Measurements from ENCODE around the gene PDE5A.
"Not testable (repeated sequence)": the region's sequence is repeated elsewhere in the genome, so short reads cannot be mapped to it uniquely, and the experiment has no call there.

Gene PDE5A

DNA sequence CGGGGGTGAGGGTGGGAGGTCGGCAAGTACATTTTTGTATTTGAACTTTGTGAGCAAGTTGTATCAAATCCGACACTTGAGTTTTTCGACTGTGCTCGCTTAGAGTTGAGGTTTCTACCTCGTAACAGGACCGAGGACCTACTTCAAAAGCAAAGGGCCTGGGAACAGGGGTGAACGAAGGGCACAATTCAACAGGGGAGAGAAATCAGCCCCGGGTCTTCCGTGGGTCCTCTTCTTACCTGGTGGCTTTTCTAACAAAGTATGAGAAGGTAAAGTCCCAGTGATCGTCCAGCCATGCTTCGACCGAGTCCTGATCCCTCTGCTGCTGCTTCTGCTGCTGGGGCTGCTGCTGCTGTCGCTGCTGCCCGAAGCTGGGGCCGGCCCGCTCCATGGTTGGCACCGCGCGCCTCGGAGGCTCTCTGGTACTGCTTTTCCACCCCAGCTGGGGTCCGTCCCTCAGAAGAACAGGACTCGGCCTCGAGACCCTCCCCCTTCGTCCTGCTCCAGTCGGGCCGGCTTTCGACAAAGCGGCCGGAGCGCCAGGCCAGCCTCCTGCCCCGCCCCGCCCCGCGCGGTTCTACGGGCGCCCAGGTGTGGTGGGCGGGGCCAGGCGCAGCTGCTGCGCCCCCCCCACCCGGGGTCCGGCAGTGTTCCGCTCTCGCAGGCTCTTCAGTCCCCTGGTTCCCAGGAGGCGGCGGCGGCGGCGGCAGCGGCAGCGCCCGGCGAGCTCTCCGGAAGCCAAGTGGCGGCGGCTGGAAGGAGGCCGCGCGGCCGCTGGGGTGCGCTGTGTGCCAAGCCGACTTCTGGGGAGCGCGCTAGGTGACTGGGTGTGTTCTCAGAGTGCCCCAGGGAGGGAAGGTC lies at the start of gene PDE5A:
Gene PDE5A (minus strand): TSS at position 524 of the 861 bp plus-strand sequence. CDS start 133 bp downstream, at position 391.
- peak; percentile 53 to 60 for DNase-seq (ENCODE audit: low read depth in 2 of 2)

DNA sequence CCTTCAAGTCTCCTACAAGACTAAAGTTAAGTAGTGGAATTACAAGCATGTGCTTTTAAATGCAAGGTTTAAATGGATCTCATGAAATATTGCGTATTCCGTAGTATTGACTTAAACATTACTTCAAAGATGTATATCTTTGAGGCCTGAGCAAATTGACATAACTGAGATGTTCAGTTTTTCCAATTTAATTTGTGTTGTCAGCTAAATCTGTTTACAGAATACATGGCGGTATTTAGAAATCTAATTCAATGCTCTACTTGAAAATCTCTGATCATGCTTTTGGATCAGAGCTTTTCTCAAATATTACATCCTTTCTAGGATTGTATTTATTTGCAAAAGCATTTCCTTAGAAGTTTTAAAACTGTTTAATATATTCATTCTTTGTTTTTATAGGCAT lies 47.5 kb upstream of the PDE5A start:
- DNase-seq (ENCODE audit: low read depth in 2 of 2) = no peak

DNA sequence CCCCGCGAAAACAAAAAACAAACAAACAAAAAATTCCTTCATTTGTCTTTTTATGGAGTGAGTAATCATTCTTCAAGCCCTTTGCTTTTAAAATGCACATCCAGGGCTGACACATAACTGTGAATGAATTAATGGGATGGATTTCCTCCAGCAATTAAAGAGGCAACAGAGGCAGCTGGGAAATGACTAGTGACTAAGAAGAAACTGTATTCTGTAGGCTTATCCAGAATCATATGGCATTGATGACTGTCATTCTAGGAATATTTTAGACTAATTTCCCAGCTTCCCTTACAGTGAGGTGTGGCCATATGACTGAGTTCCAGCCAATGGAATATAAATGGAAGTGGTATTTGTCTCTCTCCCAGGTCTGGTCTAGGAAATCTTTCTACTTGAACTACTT lies 46.8 kb upstream of the PDE5A start:
- no peak for DNase-seq (ENCODE audit: low read depth in 2 of 2)

DNA sequence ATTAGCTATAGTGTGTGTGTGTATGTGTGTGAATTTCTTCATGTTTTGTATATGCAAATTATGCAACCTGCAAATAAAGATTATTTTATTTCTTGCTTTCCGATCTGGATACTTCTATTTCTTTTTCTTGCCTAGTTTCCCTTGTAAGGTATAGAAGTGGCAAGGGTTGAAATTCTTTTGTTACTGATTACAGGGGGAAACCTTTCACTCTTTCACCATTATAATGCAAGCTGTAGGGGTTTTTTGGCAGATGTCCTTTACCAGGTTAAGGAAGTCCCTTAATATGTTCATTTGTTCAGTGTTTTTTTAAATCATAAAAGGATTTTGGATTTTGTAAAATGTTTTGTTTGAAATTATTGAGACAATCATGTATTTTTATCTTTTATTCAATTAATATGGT lies 44.3 kb upstream of the PDE5A start:
- DNase-seq (ENCODE audit: low read depth in 2 of 2) = no peak

DNA sequence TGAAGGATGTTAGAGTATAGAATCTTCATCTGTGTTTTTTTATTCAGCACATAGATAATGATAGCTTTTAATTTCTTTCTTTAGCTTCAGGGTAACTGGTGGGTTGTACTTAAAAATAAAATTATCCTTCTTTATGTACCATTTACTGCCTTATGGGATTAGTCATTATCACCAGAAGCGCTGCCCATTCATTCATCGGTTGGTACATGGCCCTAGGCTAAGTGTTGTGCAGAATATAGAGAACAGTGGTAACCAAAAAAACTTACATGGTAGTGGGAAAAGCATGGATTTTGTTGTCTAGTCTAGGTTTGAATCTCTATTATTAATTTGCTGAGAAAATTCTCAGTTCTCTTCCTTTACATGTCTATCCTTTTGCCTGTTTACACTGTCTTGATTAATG lies 43.5 kb upstream of the PDE5A start:
- no peak for DNase-seq (ENCODE audit: low read depth in 2 of 2)

DNA sequence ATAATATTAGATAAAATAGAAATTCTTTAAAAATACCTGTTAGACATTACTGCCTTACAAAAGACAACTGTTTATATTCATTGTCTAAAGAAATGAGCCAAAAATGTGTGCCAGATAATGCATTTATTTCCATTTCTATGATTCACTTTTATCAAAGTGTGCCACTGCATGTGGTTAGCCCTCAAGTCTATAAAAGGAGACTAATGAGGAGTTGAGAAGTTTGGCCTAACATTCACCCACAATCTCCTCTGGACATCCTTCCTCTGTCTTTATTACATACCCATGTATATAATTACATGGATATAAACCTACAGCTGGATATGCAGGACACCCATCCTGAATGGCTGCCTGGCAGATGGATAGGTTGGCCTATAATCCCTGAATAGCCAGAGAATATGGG lies 42.6 kb upstream of the PDE5A start:
- DNase-seq (ENCODE audit: low read depth in 2 of 2) = no peak

DNA sequence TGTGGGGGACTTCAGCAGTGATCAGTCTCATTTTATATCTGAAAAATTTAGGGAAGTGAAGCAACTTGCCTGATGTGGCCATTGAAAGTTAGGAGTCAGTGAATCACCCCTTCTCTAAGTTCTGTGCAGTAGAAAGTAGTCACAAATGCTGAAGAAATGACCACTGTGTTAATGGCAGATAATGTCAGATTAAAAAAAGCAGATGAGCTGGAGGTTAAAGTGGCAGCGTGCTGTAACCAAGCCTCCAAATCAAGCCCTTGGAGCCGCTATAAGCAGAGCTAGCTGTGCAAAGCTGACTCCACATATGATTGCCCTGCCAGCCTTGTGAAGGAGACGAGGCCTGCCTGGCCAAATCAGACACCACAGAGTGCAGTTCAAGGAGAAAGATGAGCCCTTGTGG lies 39.2 kb upstream of the PDE5A start:
- no peak for DNase-seq (ENCODE audit: low read depth in 2 of 2)

DNA sequence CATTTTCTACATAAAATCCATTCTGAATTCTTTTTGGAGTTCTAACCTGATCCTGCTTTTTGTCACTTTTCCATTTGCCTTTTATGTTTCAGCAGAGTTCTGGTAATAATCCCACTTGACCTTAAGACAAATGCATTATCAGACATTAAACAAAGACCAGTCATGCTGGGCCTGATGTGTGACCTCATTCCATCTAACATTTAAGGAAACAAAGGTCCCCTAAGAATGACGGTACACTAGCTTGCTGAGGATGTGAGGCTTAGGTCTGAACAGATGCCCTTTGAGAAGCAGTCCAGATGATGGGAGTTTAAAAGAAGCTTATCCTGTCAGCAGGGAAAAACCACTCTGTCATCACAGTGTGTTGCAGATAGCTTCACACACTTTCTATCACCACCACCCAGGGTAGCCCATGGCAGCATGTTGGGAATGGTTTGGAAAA lies 38.1 kb upstream of the PDE5A start:
- no peak for DNase-seq (ENCODE audit: low read depth in 2 of 2)

DNA sequence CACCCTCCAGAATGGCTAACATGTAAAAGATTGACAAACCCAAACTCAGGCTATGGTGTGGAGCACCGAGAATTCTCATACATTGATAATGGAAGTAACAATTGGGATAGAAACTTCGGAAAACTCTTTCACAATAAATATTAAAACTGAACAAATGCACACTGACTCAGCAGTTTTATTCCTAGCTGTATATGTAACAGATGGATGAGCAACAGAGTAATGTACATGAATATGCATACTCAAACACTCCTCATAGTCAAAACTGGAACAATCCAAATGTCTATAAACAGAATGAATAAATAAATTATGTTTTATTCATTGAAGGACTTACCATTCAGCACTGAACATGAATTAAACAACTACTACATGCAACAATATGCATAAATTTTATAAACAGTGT lies 37.1 kb upstream of the PDE5A start:
- DNase-seq (ENCODE audit: low read depth in 2 of 2) = no peak

DNA sequence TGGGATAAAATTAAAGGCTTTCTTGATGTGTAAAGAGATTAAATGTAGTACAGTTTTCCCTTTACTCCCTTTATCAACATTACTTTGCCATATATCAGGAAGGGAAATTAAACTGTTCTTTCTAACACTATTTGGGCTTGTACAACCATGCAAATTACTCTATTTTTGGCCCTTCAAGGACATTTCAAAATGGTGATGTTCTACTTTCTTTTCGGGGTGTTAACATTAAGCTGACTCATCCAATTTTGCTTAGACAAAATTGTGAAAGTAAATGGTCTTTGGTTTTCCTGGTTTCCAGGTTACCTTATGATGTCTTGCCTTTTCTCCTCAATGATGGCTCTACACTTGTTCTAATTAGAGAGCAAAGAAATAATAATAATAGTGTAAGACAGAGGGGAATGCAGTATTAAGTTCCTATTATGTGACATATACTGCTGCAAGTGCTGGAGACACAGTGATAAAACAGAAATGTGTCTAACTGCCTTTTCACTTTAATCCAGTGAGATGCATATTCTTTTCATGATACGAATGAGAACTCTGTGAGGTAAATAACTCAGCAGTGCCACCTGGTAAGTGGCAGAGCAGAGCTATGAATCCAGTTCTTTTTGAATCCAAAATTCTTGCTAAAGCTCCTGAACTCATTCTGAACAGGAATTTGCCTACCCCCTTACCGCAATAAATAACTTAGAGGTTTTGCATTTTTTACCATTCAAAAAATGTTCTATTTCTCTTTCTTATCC lies 35.7 kb upstream of the PDE5A start:
- no peak for DNase-seq (ENCODE audit: low read depth in 2 of 2)

DNA sequence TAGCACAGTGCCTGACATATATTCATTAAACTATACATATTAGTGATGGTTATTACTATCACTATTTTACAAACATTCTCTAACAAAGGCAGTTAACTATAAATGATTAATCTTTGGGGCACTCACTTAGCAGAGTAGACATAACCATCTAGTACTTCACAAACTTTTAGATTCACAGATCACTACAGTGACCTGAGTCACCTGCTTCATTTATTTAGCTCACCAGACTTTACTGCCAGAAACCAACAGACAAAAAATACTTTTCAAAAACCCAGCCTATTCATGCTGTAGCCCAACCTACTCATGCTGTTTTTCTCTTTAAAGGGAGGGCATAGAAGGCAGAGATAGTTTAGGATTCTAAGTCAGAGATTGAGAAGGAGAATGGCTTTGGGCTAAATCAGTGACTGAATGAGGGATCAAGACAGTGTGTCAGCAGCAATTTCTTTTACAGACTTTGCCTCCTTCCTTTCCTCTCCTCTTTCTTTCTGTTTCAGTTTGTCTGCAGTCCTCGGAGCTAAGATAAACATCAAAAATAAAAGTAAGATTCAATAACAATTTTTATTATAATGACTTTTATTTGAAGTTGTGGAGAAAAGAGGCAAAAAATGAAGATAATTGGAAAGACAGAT lies 34.7 kb upstream of the PDE5A start:
- DNase-seq (ENCODE audit: low read depth in 2 of 2) = no peak

DNA sequence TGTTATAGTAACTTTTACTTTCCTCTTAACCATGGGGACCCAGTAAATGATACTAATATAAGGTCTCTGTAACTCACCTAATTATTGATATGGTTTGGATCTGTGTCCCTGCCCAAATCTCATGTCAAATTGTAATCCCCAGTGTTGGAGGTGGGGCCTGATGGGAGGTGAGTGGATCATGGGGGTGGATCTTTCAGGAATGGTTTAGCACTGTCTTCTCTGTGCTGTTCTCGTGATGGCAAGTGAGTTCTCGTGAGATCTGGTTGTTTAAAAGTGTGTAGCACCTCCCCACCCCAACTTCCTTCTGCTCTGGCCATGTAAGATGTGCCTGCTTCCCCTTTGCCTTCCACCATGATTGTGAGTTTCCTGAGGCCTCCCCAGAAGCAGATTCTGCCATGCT lies 34.0 kb upstream of the PDE5A start:
- DNase-seq (ENCODE audit: low read depth in 2 of 2) = not testable (repeated sequence)

DNA sequence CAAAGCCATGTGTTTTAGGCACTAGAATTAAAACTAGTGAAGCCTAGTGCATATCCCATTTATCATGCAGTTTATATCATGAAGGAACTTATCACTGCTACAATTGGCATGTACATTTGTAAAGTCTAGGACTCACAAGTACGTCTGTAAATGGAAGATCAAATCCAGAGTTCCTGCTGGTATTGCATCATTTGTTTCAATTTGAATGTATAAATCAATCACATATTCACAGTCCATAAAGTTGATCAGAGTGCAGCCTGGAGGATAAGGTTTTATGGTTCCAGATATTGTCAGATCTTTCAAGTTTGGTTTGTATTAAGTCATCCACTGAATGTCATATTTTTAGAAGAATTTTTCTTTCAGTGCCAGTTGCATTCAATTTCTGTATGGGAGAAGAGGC lies 32.6 kb upstream of the PDE5A start:
- no peak for DNase-seq (ENCODE audit: low read depth in 2 of 2)

DNA sequence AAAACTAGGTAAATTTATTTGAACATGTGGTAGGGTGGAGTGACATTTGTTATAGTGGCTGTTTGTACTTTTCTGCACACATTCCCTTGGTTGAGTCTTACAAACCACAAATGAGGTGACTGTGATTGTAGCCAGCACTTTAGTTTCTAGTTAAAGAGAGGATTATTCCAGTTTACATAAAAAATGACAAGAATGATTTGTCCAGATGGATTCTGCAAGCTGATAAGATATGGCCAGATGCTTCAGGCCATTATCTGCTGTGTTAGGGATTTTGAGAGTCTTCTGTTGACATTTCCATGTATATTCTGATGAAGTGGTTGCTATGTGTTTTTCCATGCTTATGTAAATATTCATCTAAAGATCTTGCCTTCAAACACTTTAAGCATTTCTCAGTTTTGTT lies 31.0 kb upstream of the PDE5A start:
- DNase-seq (ENCODE audit: low read depth in 2 of 2) = no peak

DNA sequence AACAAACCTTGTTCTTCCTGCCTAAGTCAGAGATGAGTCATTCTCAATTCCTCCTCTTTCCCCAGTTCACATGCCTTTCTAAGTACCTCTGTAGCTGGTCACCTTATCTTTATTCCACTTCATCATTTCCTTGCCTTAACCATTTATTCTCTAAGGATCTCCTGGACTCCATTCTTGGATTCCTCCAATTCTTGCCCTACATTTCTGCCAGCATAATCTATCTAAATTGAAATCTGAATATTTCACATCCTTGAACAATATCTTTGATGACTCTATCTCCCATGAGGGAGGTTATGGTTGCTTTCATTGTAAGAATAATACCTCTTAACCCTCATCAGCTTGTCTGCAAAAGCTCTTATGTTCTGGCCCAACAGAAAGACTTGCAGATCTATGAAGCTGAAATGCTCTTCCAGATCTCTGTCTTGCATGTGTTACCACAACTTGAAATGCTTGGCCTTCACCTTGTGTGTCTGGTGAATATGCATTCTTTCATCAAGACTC lies 28.6 kb upstream of the PDE5A start:
- no peak for DNase-seq (ENCODE audit: low read depth in 2 of 2)

DNA sequence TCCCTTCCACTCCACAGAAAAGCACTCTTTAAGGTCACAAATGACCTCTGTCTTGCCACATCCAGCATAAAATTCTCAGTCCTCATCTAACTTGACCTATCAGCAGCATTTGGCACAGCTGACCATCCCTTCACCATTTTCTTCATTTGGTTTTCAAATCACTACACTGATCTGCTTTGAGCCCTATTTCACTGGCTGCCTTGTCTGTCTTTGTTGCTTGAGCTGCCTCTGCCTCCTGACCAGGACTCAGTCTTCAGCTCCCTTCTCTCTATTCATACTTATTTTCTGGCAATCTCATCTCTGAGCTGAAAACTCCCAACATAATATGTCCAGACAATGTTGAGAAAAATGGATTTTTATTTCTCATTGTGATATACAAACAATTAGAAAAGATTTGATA lies 27.7 kb upstream of the PDE5A start:
- DNase-seq (ENCODE audit: low read depth in 2 of 2) = no peak

DNA sequence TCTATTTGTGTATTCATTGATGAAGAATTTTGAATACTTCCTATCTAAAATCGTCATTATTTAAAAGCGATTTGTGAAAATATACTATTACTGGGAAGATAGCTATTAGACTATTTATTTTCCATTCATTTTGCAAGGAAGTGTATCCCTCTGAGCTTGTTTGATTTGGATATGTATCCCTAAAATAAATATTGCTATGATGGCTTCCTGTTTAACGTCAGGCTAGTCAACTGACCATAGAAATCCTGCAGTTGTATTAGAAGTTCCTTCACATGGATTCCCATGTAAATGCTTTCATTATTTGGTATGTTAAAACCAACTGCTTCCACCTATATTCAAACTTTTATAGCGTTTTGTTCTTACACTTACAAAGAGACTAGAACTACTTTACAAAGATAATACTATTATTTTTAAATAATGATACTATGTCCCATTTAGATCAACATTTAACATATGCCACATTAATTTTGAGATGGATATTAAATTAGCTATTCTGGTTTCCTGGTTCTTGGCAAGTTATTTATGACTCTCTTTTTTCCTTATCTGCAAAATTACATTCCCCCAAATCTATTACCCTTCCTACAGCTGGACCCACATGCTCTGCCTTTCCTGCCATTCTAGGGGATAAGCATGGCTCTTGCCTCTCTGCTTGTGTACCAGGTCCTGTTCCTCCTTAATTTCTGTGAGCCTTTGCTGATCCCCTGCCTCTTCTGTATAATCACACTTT lies 26.7 kb upstream of the PDE5A start:
- DNase-seq (ENCODE audit: low read depth in 2 of 2) = no peak

DNA sequence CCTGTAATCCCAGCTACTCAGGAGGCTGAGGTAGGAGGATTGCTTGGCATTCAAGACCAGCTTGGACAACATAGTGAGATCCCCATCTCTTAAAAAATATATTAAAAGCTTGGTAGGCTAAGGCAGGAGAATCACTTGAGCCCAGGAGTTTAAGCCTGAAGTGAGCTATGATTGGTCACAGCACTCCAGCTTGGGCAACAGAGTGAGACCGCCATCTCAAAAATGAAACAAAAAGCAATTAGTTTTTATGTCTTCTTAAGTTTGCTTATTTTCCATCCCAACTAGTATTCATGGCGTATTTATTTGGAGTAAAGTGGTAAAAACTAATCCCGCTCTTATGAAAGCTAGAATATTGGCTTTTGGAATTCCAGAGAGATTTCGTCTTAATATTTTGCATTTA lies 25.4 kb upstream of the PDE5A start:
- no peak for DNase-seq (ENCODE audit: low read depth in 2 of 2)

DNA sequence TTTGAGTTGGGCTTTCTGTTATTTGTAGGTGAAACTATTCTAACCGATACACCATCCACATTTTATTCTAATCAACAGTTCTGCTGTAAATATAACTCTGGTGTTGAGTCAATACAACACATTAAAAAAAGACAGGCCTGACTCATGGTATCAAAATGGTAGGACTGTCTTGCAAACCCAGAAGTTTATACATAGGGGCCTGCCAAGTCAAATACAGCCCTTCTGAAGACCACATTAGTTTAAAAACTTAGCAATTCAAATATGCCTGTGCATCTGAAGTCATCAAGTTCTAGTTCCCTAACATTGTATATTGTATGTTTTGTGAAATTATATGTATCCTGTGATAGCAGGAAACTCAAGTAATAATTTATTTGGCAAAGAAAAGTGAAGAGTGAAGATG lies 24.4 kb upstream of the PDE5A start:
- no peak for DNase-seq (ENCODE audit: low read depth in 2 of 2)

DNA sequence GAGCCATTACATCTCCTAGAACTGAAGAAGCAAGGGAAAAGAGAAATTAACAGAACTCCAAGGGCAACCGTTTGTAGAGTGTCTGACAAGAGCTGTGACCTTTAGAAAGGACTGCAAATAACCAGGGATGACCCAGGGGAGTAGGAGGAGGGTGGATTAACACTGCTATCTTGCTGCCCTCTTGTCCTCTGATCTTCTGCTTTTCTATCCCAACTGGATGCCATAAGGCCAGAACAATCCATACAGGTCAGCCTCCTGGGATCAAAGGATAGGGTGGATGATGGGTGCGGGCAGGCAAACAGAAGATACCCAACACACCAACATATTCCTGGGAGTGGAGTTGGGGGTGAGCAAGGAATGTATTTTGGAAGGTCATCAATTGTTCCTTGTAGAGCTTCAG lies 19.8 kb upstream of the PDE5A start:
- no peak for DNase-seq (ENCODE audit: low read depth in 2 of 2)

DNA sequence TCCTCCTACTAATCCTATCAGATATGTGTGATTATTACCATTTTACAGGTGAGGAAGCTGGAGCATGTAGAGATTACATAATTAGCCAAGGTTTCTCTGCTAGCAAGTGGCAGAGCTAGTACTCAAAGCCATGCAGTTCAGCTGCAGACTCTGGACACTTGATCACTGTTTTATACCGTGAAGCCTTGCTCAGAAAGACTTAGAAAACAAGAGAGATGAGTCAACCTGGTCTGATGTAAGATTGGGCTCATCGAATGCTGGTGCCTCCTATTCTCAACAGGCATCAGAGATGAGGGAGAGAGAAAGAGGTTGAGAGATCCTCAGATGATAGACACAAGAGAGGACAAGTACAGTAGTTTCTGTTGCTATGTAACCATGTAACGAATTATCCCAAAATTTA lies 19.0 kb upstream of the PDE5A start:
- DNase-seq (ENCODE audit: low read depth in 2 of 2) = no peak
